Measurements from ENCODE around the gene DGKK.

GRCh38 chrX:50484662-50485061 lies 14.0 kb upstream of the DGKK start:
- TF ChIP-seq CTCF (conservative IDR thresholded peaks at IDR 0.05; ENCODE audit: low read depth, low read length) = no peak
- no peak for TF ChIP-seq EZH2phosphoT487 (IDR thresholded peaks at IDR 0.05; ENCODE audit: borderline replicate concordance, low read length)
- no peak for TF ChIP-seq EZH2 (IDR thresholded peaks at IDR 0.05; ENCODE audit: low read length, unreplicated experiment)
